GM23338 (cell line): ENCODE results near the gene BAX.
"Not testable (repeated sequence)": the region's sequence is repeated elsewhere in the genome, so short reads cannot be mapped to it uniquely, and the experiment has no call there.

Experiments
- CREB1 ChIP-seq: fragments of 250-450 bp; sonication (Bioruptor Pico); IDR thresholded peaks from 2 replicates; pipeline ENCODE4 v1.5.0; 2020; ENCODE audit warnings: low read depth, mild to moderate bottlenecking, moderate library complexity
- EZH2 ChIP-seq: fragments of 200-600 bp; sonication (generic); IDR thresholded peaks from one replicate; pipeline ENCODE4 v1.8.0; 2017; ENCODE audit warnings: antibody characterized with exemption, mild to moderate bottlenecking, low read depth; ENCODE audit not compliant: unreplicated experiment
- EZH2phosphoT487 ChIP-seq: fragments of 200-600 bp; sonication (generic); IDR thresholded peaks from one replicate; pipeline ENCODE4 v1.8.1; 2018; ENCODE audit warnings: antibody characterized with exemption; ENCODE audit not compliant: unreplicated experiment
- POLR2AphosphoS5 ChIP-seq: IDR thresholded peaks from 2 replicates; pipeline ENCODE4 v1.6.1; 2016; ENCODE audit warnings: antibody characterized with exemption, low read depth
- STAT1 ChIP-seq: IDR thresholded peaks from one replicate; pipeline ENCODE4 v1.6.1; 2016; ENCODE audit warnings: antibody characterized with exemption; ENCODE audit not compliant: unreplicated experiment
- TF ChIP-seq, protein P1 (sequence below), 2 experiments: fragments of 200-600 bp in 1 of 2; sonication (generic) in 1 of 2; conservative IDR thresholded peaks; 2 replicates each; pipeline versions ENCODE4 v1.5.1 to v1.6.1; 2016 to 2017; ENCODE audit warnings: antibody characterized with exemption in 2 of 2, low read depth in 2 of 2, mild to moderate bottlenecking in 2 of 2, moderate library complexity in 1 of 2
- TF ChIP-seq, protein P2 (sequence below): IDR thresholded peaks from one replicate; pipeline ENCODE4 v1.6.1; 2018; ENCODE audit warnings: antibody characterized with exemption; ENCODE audit not compliant: unreplicated experiment

- TF ChIP-seq, protein P1, sequence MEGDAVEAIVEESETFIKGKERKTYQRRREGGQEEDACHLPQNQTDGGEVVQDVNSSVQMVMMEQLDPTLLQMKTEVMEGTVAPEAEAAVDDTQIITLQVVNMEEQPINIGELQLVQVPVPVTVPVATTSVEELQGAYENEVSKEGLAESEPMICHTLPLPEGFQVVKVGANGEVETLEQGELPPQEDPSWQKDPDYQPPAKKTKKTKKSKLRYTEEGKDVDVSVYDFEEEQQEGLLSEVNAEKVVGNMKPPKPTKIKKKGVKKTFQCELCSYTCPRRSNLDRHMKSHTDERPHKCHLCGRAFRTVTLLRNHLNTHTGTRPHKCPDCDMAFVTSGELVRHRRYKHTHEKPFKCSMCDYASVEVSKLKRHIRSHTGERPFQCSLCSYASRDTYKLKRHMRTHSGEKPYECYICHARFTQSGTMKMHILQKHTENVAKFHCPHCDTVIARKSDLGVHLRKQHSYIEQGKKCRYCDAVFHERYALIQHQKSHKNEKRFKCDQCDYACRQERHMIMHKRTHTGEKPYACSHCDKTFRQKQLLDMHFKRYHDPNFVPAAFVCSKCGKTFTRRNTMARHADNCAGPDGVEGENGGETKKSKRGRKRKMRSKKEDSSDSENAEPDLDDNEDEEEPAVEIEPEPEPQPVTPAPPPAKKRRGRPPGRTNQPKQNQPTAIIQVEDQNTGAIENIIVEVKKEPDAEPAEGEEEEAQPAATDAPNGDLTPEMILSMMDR (conservative IDR thresholded peaks at IDR 0.05; ENCODE audit: low read depth in 2 of 2), result not testable (repeated sequence)
- not testable (repeated sequence) for TF ChIP-seq EZH2phosphoT487; POLR2AphosphoS5; EZH2; CREB1 (CRISPR knock-in tag); STAT1
- TF ChIP-seq, protein P2, sequence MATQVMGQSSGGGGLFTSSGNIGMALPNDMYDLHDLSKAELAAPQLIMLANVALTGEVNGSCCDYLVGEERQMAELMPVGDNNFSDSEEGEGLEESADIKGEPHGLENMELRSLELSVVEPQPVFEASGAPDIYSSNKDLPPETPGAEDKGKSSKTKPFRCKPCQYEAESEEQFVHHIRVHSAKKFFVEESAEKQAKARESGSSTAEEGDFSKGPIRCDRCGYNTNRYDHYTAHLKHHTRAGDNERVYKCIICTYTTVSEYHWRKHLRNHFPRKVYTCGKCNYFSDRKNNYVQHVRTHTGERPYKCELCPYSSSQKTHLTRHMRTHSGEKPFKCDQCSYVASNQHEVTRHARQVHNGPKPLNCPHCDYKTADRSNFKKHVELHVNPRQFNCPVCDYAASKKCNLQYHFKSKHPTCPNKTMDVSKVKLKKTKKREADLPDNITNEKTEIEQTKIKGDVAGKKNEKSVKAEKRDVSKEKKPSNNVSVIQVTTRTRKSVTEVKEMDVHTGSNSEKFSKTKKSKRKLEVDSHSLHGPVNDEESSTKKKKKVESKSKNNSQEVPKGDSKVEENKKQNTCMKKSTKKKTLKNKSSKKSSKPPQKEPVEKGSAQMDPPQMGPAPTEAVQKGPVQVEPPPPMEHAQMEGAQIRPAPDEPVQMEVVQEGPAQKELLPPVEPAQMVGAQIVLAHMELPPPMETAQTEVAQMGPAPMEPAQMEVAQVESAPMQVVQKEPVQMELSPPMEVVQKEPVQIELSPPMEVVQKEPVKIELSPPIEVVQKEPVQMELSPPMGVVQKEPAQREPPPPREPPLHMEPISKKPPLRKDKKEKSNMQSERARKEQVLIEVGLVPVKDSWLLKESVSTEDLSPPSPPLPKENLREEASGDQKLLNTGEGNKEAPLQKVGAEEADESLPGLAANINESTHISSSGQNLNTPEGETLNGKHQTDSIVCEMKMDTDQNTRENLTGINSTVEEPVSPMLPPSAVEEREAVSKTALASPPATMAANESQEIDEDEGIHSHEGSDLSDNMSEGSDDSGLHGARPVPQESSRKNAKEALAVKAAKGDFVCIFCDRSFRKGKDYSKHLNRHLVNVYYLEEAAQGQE, result not testable (repeated sequence)
Observed at GRCh38 chr19:48925890-48926289, 28.8 kb upstream of the BAX start.
